ENCODE results near the gene ILDR2.

The ILDR2 gene, protein sequence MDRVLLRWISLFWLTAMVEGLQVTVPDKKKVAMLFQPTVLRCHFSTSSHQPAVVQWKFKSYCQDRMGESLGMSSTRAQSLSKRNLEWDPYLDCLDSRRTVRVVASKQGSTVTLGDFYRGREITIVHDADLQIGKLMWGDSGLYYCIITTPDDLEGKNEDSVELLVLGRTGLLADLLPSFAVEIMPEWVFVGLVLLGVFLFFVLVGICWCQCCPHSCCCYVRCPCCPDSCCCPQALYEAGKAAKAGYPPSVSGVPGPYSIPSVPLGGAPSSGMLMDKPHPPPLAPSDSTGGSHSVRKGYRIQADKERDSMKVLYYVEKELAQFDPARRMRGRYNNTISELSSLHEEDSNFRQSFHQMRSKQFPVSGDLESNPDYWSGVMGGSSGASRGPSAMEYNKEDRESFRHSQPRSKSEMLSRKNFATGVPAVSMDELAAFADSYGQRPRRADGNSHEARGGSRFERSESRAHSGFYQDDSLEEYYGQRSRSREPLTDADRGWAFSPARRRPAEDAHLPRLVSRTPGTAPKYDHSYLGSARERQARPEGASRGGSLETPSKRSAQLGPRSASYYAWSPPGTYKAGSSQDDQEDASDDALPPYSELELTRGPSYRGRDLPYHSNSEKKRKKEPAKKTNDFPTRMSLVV

DNA sequence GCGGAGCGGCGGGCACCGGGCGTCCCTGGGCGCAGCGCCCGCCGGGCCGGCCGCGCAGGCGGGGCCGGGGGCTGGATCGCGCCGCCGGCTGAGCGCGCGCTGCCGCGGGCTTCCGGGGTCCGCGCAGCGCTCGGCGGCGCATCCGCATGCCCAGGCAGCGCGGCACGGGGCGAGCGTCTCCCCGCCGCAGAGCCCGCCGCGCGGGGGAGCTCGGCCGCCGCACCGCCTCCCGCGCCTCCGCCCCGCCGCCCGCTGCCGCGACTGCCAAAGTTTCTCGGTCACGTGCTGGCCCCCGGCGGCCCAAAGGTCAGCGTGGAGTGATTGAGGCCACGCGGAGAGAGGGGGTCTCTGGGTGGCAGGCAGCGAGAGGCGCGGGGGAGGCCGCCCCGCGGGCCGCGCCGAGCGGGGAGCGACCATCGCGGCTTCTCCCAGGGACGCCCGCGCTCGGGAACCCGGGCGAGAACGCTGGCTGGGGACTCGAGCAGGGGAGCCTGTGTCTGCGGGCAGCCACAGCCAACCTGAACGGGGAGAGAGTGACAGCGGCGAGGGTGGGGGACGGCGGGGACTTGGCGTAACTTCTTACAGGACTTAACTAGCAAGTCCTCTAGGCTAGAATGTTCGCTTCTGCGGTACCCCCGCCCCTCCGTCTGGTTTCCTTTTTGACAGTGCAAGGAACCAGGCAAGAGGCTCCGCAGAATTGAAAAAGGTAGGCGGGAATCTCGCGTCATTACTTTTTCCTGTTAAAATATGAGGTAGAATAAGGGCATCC, at the start of gene ILDR2:
ILDR2 (minus strand) TSS at position 180 of the 769 bp plus-strand sequence. CDS start 272 bp downstream, outside the sequence.
- no peak for DNase-seq

DNA sequence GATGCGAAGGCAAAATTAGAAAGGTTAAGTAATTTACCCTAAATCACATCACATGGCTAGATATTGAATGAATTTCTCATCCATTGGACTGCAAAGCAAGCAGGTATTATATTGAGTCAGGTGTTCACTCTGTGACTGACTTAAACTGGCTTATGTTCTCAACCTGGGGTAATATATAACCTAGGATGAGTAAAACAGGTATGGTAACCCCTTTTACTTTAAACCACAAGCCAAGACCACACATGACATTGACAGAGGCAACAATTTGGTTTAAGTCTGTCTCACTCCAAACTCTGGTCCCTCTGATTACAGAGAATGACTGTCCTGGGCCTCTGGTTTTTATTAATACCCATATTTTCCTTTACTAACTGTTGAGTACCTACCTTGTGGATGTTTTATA, 47.0 kb upstream of the ILDR2 start:
- no peak for DNase-seq

DNA sequence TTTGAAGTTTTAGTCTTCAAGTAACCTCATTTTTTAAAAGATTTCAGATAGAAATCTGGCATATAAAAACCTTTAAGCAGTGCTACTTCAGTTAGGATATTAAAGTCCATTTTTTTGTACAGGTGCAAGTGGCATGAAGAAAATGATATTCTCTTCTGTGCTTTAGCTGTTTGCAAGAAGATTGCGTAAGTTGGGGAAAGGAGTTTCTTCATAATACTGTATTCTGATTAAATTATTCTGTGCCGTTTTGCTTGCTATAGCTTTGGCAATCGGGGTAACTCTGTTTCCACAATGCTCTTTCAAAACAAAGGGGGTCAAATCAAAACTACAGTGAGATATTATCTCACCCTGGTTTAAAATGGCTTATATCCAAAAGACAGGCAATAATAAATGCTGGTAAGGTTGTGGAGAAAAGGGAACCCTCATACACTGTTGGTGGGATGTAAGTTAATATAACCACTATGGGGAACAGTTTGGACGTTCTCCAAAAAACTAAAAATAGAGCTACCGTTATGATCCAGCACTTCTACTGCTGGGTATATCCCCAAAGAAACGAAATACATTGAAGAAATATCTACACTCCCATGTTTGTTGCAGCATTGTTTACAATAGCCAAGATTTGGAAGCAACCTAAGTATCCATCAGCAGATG, 40.9 kb upstream of the ILDR2 start:
- peak; percentile 2 for DNase-seq

DNA sequence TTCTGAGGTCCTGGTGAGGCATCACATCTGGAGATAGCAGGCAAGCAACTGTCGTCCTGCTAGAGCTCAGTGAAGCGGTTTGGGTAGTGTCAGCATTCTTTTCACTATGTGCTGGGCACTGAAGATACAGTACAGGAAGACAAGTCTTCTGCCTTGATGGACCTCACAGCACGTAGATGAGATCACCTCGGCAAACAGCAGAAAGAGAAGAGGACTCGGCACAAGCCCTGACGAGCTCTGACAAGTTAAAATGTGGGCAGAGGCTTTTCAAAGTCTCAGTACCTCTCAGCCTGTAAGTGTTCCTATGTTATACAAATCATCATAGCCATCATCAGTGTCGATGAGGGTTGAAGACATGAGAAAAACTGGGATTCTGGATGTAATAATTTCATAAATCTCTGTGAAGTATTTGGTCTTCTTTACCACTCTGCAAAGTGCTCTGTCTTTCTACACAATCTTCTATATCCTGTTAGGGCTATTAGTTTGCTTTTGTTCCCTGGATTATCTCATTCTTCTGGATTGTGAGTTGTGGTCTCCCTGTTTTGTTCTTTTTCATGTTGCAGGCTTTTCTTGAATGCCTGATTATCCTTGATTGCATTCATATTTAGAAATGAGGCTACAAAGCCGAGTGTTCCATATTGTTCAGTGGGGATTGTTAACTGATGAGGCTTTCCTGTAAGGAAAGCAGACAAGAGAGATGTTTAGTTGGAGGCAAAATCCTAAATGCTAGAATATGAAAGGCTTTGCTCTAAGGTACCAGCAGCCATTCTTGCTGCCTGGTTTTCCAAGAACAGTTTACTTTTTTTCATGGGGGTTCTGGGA, 38.0 kb upstream of the ILDR2 start:
- DNase-seq = no peak

DNA sequence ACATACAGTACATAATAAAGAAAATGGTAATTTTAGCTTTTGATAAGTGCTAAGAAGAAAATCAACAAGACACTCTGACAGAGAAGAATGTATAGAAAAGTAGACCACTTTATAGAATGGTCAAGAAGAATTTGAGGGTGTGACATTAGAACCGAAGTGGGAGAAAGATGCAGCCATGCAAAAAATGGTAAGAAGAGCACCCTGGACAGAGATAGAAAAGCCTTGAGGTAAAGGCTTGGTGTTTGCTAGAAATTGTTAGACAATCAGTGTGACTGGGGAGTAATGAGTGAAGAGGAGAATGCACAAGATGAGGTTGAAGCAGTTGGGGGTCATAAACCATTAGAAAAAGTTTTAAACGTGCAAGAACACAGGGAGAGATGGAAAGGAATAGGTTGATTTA, 37.2 kb upstream of the ILDR2 start:
- no peak for DNase-seq

DNA sequence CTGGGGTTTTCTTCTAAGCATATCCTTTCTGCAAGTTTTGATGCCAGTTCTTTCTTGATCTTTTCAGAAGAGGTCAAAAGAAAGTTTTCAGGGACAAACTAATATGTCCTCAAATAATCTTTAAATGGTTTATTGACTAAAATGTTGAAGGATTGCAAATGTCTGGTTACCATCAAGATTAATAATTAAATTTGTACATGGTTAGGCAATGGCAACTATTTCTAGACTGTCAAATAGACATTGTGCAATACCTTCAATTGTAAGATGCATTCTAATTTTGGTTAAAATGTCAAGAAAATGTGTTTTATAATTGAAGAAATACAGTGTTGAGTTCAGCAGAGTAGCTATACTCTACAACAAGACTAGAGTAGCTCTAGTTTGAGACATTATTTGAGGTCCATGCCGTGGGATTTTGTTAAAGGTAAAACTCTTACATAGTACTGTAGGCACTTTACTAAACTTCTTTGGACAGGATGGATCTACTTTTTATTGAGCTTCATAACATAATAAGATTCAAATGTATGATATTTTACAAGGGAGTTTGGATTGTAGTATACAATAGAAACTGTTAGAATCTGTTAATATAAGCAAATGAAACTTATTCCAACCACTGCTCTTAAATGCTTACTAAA, 36.3 kb upstream of the ILDR2 start:
- DNase-seq = no peak

DNA sequence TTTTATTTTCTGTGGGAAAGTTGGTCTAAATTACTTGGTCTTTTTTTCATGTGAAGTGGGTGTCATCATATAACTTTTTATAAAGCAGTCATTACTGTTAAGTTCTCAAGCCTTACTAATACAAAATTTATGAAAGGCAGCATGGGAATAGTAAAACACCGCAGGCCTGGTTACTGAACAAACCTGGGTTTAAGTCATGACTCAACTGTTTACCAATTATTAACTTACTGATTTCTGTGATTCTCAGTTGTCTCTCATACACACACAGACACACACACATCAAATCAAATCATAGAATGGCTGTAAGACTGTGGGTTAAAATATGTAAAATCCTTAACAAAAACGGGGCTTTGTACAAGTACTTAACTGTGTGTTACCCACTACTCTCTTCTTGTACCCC, 28.4 kb upstream of the ILDR2 start:
- DNase-seq = no peak

DNA sequence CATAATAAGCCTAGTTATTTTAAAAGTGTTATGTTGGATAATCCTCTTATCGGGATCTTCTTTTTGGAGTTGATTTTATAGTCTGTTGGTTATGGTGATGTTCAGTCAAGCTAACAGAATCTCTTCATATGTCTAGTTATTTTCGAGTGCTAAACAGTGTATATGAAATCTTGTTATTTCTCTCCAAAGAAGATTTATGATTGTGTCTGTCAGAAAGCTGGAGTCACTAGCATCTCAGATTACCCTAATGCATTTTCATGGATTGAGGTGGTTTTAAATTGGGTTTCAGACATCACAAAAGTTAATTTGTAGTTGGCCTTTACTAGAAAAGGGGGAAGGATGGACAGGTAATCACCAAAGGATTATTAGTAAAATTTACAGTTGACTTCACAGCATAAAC, 27.0 kb upstream of the ILDR2 start:
- no peak for DNase-seq

DNA sequence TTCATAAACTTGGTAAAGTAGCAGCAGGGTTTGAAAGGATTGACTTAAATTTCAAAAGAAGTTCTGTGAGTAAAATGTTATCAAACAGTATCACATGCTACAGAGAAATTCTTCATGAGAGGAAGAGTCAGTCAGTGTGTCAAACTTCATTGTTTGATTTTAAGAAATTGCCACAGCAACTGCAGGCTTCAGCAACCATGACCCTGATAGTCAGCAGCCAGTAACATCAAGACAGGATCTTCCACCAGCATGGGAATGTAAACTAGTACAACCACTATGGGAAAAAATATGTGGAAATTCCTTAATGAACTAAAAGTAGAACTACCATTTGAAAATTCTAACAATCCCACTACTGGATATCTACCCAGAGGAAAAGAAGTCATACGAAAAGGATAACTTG, 25.2 kb upstream of the ILDR2 start:
- no peak for DNase-seq

DNA sequence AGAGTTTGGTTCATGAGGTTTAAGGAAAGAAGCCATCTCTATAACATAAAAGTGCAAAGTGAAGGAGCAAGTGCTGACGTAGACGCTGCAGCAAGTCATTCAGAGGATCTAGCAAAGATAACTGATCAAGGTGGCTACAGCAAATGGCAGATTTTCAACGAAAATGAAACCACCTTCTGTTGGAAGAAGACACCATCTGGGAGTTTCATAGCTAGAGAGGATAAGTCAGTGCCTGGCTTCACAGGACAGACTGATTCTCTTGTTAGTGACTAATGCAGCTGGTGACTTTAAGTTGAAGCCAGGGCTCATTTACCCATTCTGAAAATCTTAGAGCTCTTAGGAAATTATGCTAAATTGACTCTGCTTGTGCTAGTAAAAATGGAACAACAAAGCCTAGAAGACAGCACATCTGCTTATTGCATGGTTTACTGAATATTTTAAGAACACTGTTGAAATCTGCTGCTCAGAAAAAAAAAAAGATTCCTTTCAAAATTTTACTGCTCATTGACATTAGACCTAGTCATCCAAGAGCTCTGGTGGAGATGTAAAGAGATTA, 24.2 kb upstream of the ILDR2 start:
- DNase-seq = no peak

DNA sequence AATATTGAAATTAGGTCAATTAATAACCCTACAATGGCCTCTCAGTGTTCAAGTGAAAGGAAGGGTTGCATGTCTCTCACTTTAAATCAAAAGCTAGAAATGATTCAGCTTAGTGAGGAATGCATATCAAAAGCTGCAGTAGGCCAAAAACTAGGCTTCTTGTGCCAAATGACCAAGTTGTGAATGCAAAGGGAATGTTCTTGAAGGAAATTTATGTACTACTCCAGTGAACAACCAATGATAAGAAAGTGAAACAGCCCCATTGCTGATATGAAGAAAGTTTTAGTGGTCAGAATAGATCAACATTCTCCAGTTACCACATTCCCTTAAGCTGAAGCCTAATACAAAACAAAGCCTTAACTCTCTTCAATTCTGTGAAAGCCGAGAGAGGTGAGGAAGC, 23.7 kb upstream of the ILDR2 start:
- DNase-seq = no peak

DNA sequence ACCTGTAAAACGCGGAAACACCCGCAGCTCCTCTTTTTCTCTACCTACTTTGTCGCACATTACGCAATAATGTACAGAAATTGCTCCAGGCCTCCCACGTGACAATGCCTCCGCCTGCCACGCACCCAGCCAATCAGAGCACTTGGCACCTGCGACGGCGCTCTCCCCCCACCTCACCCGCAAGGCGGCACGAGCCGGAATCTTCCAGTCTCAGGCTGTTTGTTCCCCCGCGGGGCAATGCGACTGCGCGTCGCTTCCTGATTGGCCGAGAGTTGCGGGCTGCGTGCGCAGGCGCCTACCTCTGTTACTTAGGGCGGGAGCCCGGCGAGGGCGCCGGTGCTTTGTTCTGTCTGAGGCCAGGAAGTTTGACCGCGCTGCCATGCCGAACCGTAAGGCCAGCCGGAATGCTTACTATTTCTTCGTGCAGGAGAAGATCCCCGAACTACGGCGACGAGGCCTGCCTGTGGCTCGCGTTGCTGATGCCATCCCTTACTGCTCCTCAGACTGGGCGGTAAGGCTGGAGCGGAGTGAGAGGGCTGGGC, 13.7 kb upstream of the ILDR2 start, which contains the start of gene MAEL:
MAEL (plus strand) TSS at position 307 of the 542 bp plus-strand sequence; CDS start at position 380, 73 bp downstream.
- no peak for DNase-seq

DNA sequence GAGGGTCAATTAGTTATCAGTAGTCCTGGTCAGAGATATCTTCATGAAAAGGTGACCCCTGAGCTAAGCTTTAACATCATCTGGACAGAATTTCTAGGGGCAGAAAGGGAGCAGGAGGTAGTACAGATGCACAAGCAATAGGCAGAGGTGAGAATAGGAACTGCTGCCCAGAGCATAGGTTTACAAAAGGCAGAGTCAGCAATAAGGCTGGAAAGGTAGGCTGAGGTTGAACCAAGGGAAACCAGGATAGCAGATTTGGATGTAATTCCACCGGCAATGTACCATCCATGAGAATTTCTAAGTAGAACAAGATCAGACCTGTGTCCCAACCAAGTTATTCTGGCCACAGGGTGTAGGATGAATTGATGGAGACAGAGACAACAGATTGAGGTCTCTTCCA, 6.2 kb upstream of the ILDR2 start:
- no peak for DNase-seq

DNA sequence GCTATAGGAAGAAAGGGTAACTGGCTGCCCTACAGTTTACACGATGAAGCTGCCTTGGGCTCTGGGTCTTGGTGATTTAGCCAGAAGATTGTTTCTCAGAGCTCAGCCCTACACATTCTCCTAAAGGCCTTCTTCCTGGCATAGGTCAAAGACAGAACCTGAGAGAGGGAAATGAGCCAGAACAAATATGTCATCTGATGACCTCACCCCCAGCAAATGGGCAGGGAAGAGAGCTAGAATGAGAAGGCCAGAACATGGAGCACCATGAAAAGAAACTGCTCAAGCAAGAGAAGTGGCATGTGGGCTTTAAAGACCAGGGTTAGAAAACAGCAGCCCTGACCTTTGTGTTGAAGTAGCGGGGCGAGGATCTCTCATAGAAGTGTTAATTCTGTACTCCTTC, 5.5 kb upstream of the ILDR2 start:
- DNase-seq = no peak

DNA sequence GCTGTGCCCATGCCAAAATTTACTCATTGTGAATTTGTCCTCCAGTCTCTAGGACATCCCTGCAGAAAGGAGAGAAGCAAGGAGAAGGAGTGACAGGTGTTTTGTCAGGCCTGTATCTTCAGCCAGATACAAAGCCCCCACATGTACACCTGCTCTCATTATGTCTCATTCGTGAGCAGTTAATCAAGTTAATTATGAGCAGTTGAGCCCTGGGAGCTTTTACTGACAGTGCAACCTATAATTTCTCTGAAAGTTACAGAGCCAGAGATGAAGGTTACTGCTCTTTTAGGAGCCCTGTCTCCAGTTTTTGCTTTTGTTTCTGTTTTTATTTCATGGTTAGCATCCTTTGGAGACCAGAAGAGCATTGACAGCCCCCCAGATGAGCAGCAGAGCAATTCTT, 5.0 kb upstream of the ILDR2 start:
- DNase-seq = no peak

DNA sequence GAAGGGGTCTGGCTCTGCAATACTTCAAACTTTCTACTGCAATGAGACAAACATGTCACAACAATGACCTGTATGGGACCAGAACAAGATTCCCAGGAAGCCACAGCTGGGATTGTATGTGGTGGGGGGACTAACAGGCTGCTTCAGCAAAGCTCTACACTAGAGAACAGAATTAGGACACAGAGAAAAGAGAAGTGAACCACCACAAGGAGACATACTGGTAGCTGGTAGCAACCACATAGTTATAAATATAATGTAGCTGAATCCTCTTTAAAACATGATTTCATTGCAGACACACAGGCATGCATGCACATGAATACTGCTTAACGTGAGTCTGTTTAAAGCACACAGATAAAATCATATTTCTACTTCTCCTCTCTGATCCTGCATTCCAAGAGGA, 3.5 kb upstream of the ILDR2 start:
- DNase-seq = no peak

DNA sequence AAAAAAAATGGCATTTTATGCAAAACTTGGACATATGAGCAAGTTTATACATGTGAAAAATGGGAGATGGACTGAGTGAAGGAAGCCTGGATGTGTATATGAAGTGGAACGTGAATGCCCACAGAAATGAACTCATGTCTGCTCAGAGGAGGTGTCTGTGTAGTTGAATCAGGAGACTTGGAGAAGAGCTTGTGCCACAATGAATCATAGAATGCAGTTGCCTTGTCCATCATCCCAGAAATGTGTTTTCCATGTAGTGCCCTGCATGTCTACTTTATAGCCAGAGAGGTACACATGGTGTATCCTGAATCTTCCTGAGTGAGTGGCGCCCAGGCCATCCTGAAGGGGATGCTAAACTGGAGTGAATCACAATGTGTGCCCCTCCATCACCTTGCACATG, 2.6 kb upstream of the ILDR2 start:
- DNase-seq = no peak

DNA sequence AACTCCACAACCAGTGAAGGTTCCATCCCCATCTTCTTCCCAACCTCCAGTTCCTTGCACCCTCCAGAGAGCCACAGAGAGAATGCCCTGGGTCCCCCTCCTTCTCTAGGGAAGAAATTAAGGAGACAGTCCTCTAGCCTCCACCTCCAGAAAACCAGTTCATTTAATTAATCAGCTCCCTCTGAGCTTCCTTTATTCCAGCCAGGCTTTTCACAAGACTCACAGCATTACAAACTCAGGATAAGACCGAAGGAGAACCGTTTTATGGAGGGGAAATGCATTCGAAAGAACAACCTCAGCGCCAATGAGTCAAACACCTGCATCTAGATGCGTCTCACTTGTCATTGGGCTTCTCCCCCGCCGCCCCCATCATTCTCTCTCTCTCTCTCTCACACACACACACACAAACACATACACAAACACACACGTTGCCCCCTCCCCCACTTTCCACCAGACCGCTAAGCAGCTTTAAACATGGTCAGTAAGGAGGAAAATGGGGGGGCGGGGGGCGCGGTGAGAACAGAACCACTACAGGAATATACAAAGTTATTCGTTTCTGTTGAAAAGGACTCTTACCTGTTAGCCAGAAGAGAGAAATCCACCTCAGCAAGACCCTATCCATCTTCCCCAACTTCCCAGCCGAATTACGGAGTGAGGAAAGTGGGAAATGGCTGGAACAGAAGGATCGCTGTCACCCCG, 544 bp downstream of the ILDR2 start:
- DNase-seq = no peak

DNA sequence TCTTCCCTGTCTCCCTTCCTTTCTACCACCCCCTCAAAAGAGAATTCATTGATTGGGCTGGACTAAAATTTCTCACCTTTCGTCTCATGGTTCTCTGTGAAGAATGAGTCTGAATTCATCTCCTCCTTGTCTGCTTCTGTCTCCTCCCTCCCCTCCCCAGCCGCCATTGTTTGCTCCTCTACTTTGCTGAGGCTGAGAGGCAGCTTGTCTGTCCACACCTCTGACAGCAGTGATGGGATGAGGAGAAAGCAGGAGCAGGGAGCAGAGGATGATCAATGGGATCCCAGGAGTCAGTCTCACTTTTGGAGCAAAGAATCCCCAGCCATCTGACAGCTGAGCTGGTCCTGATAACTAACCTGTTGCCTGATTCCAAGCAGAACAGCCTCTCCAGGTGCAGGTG, 2.5 kb downstream of the ILDR2 start:
- no peak for DNase-seq

DNA sequence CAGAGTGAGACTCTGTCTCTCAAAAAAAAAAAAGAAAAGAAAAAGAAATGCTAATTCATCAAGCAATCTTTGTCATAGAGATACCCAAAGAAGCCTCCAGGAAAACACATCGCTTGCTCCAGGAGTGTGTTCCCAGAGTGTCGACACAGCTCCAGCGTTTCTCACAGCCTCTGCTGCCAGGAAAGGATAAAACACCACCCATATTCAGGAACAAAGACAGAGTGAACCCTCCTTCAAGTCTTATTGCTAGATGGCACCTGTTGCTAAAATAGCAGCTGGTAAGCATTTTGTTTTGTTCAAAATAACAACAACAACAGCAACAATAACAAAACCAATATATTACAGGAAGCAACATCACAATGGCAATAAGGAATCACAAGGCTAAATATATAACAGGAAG, 3.1 kb downstream of the ILDR2 start:
- DNase-seq = no peak

DNA sequence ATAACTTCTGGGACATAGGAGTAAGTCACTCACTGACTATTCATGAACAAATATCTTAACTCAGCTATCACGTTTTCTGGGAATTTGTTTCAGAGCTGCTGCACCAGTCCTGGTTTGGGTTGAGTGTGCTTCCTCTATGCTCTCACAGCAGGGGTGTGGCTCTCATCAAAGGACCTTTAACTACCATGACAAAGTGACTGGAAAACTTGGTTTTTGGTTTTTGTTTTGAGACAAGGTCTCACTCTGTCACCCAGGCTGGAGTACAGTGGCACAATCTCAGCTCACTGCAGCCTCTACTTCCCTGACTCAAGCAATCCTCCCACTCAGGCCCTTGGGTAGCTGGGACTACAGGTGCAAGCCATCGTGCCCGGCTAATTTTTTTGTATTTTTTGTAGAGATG, 4.1 kb downstream of the ILDR2 start:
- DNase-seq = no peak
